A549 (cell line): ENCODE results near the gene RHCE.
"Not testable (repeated sequence)": the region's sequence is repeated elsewhere in the genome, so short reads cannot be mapped to it uniquely, and the experiment has no call there.

ENCODE experiments used
- CEBPB ChIP-seq, 2 experiments: fragments of >200 bp in 1 of 2; sonication (Bioruptor Twin) in 1 of 2; formaldehyde crosslinking in 1 of 2; IDR thresholded peaks; 2 replicates each; pipeline ENCODE4 v1.6.1; 2012 to 2016
- CHD4 ChIP-seq: fragments of 200-600 bp; sonication (generic); IDR thresholded peaks from 2 replicates; pipeline ENCODE4 v1.6.1; 2016; ENCODE audit warnings: antibody characterized with exemption, mild to moderate bottlenecking, borderline replicate concordance
- ESRRA ChIP-seq: fragments of 150-350 bp; IDR thresholded peaks from 2 replicates; pipeline ENCODE4 v1.6.1; 2014; ENCODE audit warnings: mild to moderate bottlenecking, low read length, borderline replicate concordance
- MAZ ChIP-seq: fragments of 150-350 bp; IDR thresholded peaks from 2 replicates; pipeline ENCODE4 v1.6.1; 2014; ENCODE audit warnings: antibody characterized with exemption, low read depth, low read length, borderline replicate concordance
- MYC ChIP-seq: IDR thresholded peaks from 2 replicates; pipeline ENCODE4 v1.6.1; 2012; ENCODE audit warnings: mild to moderate bottlenecking, inconsistent platforms, low read length, improper control_type of control experiment, borderline replicate concordance
- POLR2A ChIP-seq: IDR thresholded peaks from 2 replicates; pipeline ENCODE4 v1.6.1; 2012; ENCODE audit warnings: mild to moderate bottlenecking, low read length
- TF ChIP-seq, protein P1 (sequence below): IDR thresholded peaks from 2 replicates; pipeline ENCODE4 v1.6.1; 2012
- TF ChIP-seq, protein P2 (sequence below): fragments of >200 bp; sonication (Bioruptor Twin); formaldehyde crosslinking; IDR thresholded peaks from 3 replicates; pipeline ENCODE4 v1.5.1; 2016

DNA sequence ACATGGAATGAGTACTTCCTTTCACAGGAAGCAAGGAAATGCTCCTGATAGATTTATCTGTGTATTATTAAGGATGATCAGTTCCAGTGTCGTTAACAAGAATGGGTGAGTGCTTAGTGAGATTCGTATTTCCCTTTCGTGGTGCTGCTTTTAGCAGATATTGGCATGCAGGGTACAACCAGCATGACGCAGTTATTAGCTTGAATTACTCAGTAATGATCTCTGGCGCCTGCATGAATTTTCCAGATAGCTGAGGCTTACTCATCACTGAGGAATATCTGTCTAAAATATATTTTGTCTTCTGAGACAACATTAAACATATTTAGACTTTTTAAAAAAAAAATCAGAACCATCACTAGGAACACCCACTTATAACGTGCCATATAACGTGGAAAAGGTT, 48.9 kb downstream of the RHCE start:
- TF ChIP-seq, protein P1, sequence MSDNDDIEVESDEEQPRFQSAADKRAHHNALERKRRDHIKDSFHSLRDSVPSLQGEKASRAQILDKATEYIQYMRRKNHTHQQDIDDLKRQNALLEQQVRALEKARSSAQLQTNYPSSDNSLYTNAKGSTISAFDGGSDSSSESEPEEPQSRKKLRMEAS = not testable (repeated sequence)
- TF ChIP-seq MYC; CEBPB (IDR thresholded peaks at IDR 0.05); POLR2A; CHD4; ESRRA; MAZ: not testable (repeated sequence)
- TF ChIP-seq, protein P2, sequence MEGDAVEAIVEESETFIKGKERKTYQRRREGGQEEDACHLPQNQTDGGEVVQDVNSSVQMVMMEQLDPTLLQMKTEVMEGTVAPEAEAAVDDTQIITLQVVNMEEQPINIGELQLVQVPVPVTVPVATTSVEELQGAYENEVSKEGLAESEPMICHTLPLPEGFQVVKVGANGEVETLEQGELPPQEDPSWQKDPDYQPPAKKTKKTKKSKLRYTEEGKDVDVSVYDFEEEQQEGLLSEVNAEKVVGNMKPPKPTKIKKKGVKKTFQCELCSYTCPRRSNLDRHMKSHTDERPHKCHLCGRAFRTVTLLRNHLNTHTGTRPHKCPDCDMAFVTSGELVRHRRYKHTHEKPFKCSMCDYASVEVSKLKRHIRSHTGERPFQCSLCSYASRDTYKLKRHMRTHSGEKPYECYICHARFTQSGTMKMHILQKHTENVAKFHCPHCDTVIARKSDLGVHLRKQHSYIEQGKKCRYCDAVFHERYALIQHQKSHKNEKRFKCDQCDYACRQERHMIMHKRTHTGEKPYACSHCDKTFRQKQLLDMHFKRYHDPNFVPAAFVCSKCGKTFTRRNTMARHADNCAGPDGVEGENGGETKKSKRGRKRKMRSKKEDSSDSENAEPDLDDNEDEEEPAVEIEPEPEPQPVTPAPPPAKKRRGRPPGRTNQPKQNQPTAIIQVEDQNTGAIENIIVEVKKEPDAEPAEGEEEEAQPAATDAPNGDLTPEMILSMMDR = not testable (repeated sequence)
